Left ventricle myocardium inferior (tissue), 1 donor: ENCODE measurements around the gene PSG5. TPM values are rescaled to one million over a fixed set of nuclear protein-coding genes. Genes with fewer than 3 reads are reported as not detected.
"Not testable (repeated sequence)": the region's sequence is repeated elsewhere in the genome, so short reads cannot be mapped to it uniquely, and the experiment has no call there.

ENCODE experiments used
- DNase-seq: peaks from one replicate; pipeline ENCODE4 v3.0.0-alpha.2; 2020
- H3K27ac ChIP-seq: fragments of 200-600 bp; replicated peaks from 2 replicates; pipeline ENCODE4 v1.8.0; 2021
- H3K27me3 ChIP-seq: fragments of 200-600 bp; 2 replicates; pipeline ENCODE4 v1.8.0; 2021; ENCODE audit warnings: low read depth
- H3K36me3 ChIP-seq: fragments of 200-600 bp; 2 replicates; pipeline ENCODE4 v1.8.0; 2021
- H3K4me1 ChIP-seq: fragments of 200-600 bp; 2 replicates; pipeline ENCODE4 v1.8.0; 2021
- H3K4me3 ChIP-seq: fragments of 200-600 bp; 2 replicates; pipeline ENCODE4 v1.8.0; 2021; ENCODE audit warnings: mild to moderate bottlenecking, moderate library complexity
- H3K9me3 ChIP-seq: fragments of 200-600 bp; replicated peaks from 2 replicates; pipeline ENCODE4 v1.8.0; 2021
- CTCF ChIP-seq: fragments of 200-600 bp; IDR thresholded peaks from 2 replicates; pipeline ENCODE4 v1.8.0; 2021; ENCODE audit warnings: antibody characterized with exemption, mild to moderate bottlenecking, borderline replicate concordance
- intact Hi-C: fragments of 100-400 bp; cut with micrococcal nuclease; formaldehyde crosslinking; loops from one replicate; pipeline ENCODE4 v1.11.0; 2022
- total RNA-seq: library from RNA; stranded (reverse); fragmentation: NEBNext Ultra II Directional; extraction: Animal tissue kit (Norgen Biotek cat#: 25700); gene quantifications from one replicate; pipeline ENCODE4 v1.2.1, GENCODE V29; 2021
- donor health status: DM: no; HTN: yes; CAD: no; lungs with severe emphysema.

The PSG5 gene
- total RNA-seq, 1 donor from 2014 or later = not detected

- H3K4me3 ChIP-seq, DNase-seq, intact Hi-C loops, H3K9me3 ChIP-seq, H3K4me1 ChIP-seq, H3K36me3 ChIP-seq, H3K27ac ChIP-seq: not testable (repeated sequence)
- peaks cover 19% of the 10 kb centered on the region for H3K27me3 ChIP-seq
Observed at GRCh38 chr19:43192381-43193155, 6.2 kb upstream of the PSG5 start.

- H3K9me3 ChIP-seq, DNase-seq, H3K36me3 ChIP-seq, H3K4me3 ChIP-seq, H3K4me1 ChIP-seq, intact Hi-C loops, H3K27ac ChIP-seq: not testable (repeated sequence)
- H3K27me3 ChIP-seq = peaks cover 19% of the 10 kb centered on the region
Observed at GRCh38 chr19:43188092-43188491, 1.8 kb upstream of the PSG5 start.

GRCh38 chr19:43181869-43182771 lies 4.2 kb downstream of the PSG5 start:
- H3K4me3 ChIP-seq, H3K36me3 ChIP-seq, intact Hi-C loops, DNase-seq, H3K27me3 ChIP-seq, H3K4me1 ChIP-seq, H3K27ac ChIP-seq, H3K9me3 ChIP-seq: not testable (repeated sequence)

GRCh38 chr19:43179569-43180147 lies 6.7 kb downstream of the PSG5 start:
- H3K27me3 ChIP-seq, H3K4me1 ChIP-seq, H3K4me3 ChIP-seq, DNase-seq, intact Hi-C loops, H3K27ac ChIP-seq, H3K9me3 ChIP-seq, H3K36me3 ChIP-seq: not testable (repeated sequence)

GRCh38 chr19:43178577-43178976 lies 7.8 kb downstream of the PSG5 start:
- H3K27me3 ChIP-seq, H3K9me3 ChIP-seq, H3K36me3 ChIP-seq, H3K27ac ChIP-seq, intact Hi-C loops, H3K4me3 ChIP-seq, DNase-seq, H3K4me1 ChIP-seq: not testable (repeated sequence)

- H3K36me3 ChIP-seq, H3K4me1 ChIP-seq, H3K9me3 ChIP-seq, intact Hi-C loops, DNase-seq, H3K27ac ChIP-seq, H3K4me3 ChIP-seq: not testable (repeated sequence)
- peaks cover 18% of the 10 kb centered on the region for H3K27me3 ChIP-seq
Observed at GRCh38 chr19:43165906-43166305, 20.4 kb downstream of the PSG5 start.

- H3K36me3 ChIP-seq, H3K27me3 ChIP-seq, H3K9me3 ChIP-seq, H3K27ac ChIP-seq, intact Hi-C loops, DNase-seq, H3K4me3 ChIP-seq, H3K4me1 ChIP-seq: not testable (repeated sequence)
Observed at GRCh38 chr19:43163135-43163534, 23.2 kb downstream of the PSG5 start.

GRCh38 chr19:43162261-43162660 lies 24.1 kb downstream of the PSG5 start:
- DNase-seq, H3K9me3 ChIP-seq, H3K36me3 ChIP-seq, H3K4me1 ChIP-seq, H3K27ac ChIP-seq, H3K4me3 ChIP-seq, intact Hi-C loops, H3K27me3 ChIP-seq: not testable (repeated sequence)

GRCh38 chr19:43152214-43152613 lies 34.1 kb downstream of the PSG5 start:
- Histone ChIP-seq H3K27ac (no peak overlapping the region), H3K27me3 (peaks cover 4% of the 10 kb centered on the region), H3K4me3 (no peak overlapping the region), H3K9me3 (peaks cover 2% of the 10 kb centered on the region), H3K4me1 (no peaks in the 10 kb centered on the region), H3K36me3 (no peaks in the 10 kb centered on the region)
- DNase-seq = no peak
- no peak for TF ChIP-seq CTCF
- intact Hi-C loops = no loop called here

- intact Hi-C loops, DNase-seq, H3K4me1 ChIP-seq, H3K9me3 ChIP-seq, H3K27me3 ChIP-seq, H3K4me3 ChIP-seq, H3K36me3 ChIP-seq, H3K27ac ChIP-seq: not testable (repeated sequence)
Observed at GRCh38 chr19:43149788-43150187, 36.5 kb downstream of the PSG5 start.
